Measurements from ENCODE around the gene FCHSD1.
A peak's percentile ranks its signal among the peaks of the same experiment; 100 is the strongest.

Gene FCHSD1

DNA sequence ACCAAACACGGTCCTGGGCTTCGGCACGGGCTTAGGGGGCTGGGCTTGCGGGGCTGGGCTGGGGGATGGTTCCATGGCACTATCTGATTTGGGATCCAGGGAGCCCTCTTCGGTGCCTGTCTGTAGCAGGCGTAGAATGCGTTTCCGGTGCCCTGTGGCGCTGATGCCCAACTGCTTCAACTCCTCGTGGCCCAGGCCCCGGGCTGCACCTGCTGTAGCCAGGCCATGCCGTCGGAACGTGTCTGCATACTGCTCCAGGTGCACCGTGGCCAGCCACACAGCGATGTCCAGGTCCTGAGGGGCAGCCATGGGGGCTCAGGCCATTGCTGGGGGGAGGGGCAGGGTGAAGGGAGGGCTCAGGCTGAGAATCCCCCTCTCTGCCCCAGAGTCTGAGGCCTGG is 29.0 kb upstream of the FCHSD1 start:
- Histone ChIP-seq H4K20me1 (peaks cover 0 to 33% (median 0%) of the 10 kb centered on the region in 11 experiments; a peak in 3 of 22 replicates), H3K27ac (peak overlapping the region in 1 of 11 experiments; percentile 87; a peak in 1 of 22 replicates), H3K4me1 (peaks cover 49 to 59% (median 56%) of the 10 kb centered on the region in 10 experiments), H3K4me2 (peak overlapping the region; percentile 90 to 100 (median 99)), H3K4me3 (peak overlapping the region in 2 of 10 experiments; percentile 65 to 71; a peak in 5 of 20 replicates), H3K27me3 (no peaks in the 10 kb centered on the region), H3K9me3 (replicated peaks in 1 of 11) (no peaks in the 10 kb centered on the region), H3K36me3 (peaks cover 0 to 37% (median 4%) of the 10 kb centered on the region in 11 experiments; a peak in 7 of 22 replicates), H3K9ac (peak overlapping the region in 3 of 11 experiments; percentile 73 to 83 (median 79); a peak in 6 of 22 replicates)
- TF ChIP-seq Cebpa-rat (IDR thresholded peaks at IDR 0.05), result no peak

DNA sequence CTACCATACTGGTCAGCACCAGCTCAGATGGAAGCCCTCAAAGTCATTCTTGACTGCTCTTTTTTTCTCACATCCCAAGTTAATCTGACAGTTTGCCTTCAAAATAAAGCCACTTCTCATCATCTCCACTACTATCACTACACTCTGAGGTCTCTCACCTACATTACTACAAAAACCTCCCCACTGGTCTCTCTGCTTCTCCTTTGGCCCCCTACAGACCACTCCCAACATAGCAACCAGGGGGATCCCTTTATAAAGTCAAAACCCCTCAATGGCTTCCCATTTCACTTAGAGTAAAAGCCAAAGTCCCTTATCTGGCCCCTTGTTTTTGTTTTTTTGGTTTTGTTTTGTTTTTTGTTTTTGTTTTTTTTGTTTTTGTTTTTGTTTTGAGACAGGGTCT is 26.2 kb upstream of the FCHSD1 start:
- no peak overlapping the region for H3K4me3 ChIP-seq
- H4K20me1 ChIP-seq, result peaks cover 0 to 38% (median 0%) of the 10 kb centered on the region in 11 experiments; a peak in 3 of 22 replicates
- H3K9me3 ChIP-seq (replicated peaks in 1 of 11), result no peaks in the 10 kb centered on the region
- H3K9ac ChIP-seq, result no peak overlapping the region
- no peak for TF ChIP-seq Cebpa-rat (IDR thresholded peaks at IDR 0.05)
- no peak overlapping the region for H3K27ac ChIP-seq
- peaks cover 27 to 41% (median 38%) of the 10 kb centered on the region in 10 experiments for H3K4me1 ChIP-seq
- no peak overlapping the region for H3K4me2 ChIP-seq
- H3K36me3 ChIP-seq, result peaks cover 0 to 64% (median 7%) of the 10 kb centered on the region in 11 experiments; a peak in 9 of 22 replicates
- no peaks in the 10 kb centered on the region for H3K27me3 ChIP-seq

DNA sequence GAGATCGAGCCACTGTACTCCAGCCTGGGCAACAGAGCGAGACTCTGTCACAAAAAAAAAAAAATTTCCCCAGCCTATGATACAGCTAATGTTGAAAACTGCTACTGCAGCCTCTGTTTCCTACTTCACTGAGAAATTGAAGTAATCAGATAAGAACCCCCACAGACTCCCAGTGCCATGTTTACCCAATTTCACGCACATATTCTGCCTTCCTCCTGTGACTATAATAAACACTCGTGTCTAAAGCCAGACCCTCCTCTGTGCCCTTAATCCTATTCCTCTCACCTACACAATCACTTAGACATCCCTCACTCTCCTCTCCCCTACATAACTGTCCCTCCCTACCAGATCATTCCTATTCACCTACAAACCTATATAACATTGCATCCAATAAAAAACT is 24.5 kb upstream of the FCHSD1 start:
- no peak overlapping the region for H3K4me3 ChIP-seq
- no peak for TF ChIP-seq Cebpa-rat (IDR thresholded peaks at IDR 0.05)
- H3K9ac ChIP-seq, result no peak overlapping the region
- H3K4me2 ChIP-seq, result no peak overlapping the region
- H3K9me3 ChIP-seq (replicated peaks in 1 of 11), result no peaks in the 10 kb centered on the region
- H3K4me1 ChIP-seq, result peaks cover 14 to 27% (median 22%) of the 10 kb centered on the region in 10 experiments
- H4K20me1 ChIP-seq, result peaks cover 0 to 42% (median 0%) of the 10 kb centered on the region in 11 experiments; a peak in 3 of 22 replicates
- H3K27ac ChIP-seq, result no peak overlapping the region
- peaks cover 0 to 82% (median 7%) of the 10 kb centered on the region in 11 experiments; a peak in 10 of 22 replicates for H3K36me3 ChIP-seq
- no peaks in the 10 kb centered on the region for H3K27me3 ChIP-seq

- Histone ChIP-seq H3K4me2 (no peak overlapping the region), H3K9me3 (replicated peaks in 1 of 11) (no peaks in the 10 kb centered on the region), H3K4me1 (peaks cover 5 to 17% (median 13%) of the 10 kb centered on the region in 10 experiments; a peak in 17 of 20 replicates), H3K4me3 (no peak overlapping the region), H4K20me1 (peaks cover 0 to 42% (median 0%) of the 10 kb centered on the region in 11 experiments; a peak in 3 of 22 replicates), H3K27ac (no peak overlapping the region), H3K9ac (no peak overlapping the region), H3K36me3 (peaks cover 0 to 91% (median 7%) of the 10 kb centered on the region in 11 experiments; a peak in 11 of 22 replicates), H3K27me3 (no peaks in the 10 kb centered on the region)
- no peak for TF ChIP-seq Cebpa-rat (IDR thresholded peaks at IDR 0.05)
These were observed 23.5 kb upstream of the FCHSD1 start for GRCh38 chr5:141674747-141675146.

GRCh38 chr5:141672841-141673813 is 21.9 kb upstream of the FCHSD1 start:
- no peak for TF ChIP-seq Cebpa-rat (IDR thresholded peaks at IDR 0.05)
- no peaks in the 10 kb centered on the region for H3K27me3 ChIP-seq
- H3K4me2 ChIP-seq, result peak overlapping the region in 2 of 11 experiments; percentile 6 to 22; a peak in 2 of 22 replicates
- H3K27ac ChIP-seq, result no peak overlapping the region
- peaks cover 0 to 46% (median 0%) of the 10 kb centered on the region in 11 experiments; a peak in 3 of 22 replicates for H4K20me1 ChIP-seq
- H3K4me3 ChIP-seq, result no peak overlapping the region
- H3K4me1 ChIP-seq, result peaks cover 0 to 10% (median 9%) of the 10 kb centered on the region in 10 experiments; a peak in 9 of 20 replicates
- H3K9me3 ChIP-seq (replicated peaks in 1 of 11), result no peaks in the 10 kb centered on the region
- no peak overlapping the region for H3K9ac ChIP-seq
- H3K36me3 ChIP-seq, result peaks cover 0 to 94% (median 5%) of the 10 kb centered on the region in 11 experiments; a peak in 11 of 22 replicates

DNA sequence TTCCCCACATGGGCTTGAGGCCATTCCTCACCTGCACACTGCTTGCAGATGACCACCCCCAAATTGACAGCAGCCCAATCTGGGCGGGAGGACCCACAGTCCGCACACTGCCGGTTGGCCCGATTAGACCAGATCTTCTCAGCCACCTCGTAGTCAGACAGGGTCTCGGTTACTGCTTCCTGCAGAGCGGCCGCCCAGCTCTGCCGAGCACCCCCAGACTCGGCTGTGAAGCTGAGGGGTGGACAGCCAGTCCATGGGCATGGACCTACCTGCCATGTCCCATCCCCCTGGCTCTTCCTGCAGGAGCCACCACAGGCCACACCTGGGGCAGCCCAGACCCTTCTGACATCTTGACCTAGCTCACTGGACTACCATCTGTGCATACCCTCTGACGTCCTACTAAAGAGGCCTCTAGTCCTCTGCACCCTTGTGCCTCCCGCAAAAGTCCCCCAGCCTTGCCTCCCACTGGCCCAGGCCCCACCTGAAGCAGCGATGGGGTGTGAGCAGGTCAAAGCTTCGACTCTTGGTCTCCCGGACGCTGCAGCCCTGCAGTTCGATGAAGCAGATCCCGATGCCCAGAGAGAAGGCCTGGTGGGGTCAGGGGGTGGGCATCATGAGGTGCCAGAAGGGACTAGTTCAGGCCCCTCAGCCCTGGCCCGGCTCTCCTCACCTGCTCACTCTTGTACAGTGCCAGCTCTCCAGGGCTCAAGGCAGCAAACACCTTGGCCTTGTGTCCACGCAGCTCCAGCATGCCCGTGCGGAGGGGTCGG is 21.0 kb upstream of the FCHSD1 start:
- H4K20me1 ChIP-seq, result peaks cover 0 to 43% (median 0%) of the 10 kb centered on the region in 11 experiments; a peak in 3 of 22 replicates
- TF ChIP-seq Cebpa-rat (IDR thresholded peaks at IDR 0.05), result no peak
- H3K36me3 ChIP-seq, result peaks cover 0 to 87% (median 5%) of the 10 kb centered on the region in 11 experiments; a peak in 11 of 22 replicates

GRCh38 chr5:141669520-141669919 is 18.3 kb upstream of the FCHSD1 start:
- H3K27me3 ChIP-seq, result no peaks in the 10 kb centered on the region
- H3K27ac ChIP-seq, result no peak overlapping the region
- H4K20me1 ChIP-seq, result peaks cover 0 to 38% (median 0%) of the 10 kb centered on the region in 11 experiments; a peak in 3 of 22 replicates
- H3K9me3 ChIP-seq (replicated peaks in 1 of 11), result no peaks in the 10 kb centered on the region
- no peak overlapping the region for H3K9ac ChIP-seq
- H3K4me3 ChIP-seq, result no peak overlapping the region
- no peak for TF ChIP-seq Cebpa-rat (IDR thresholded peaks at IDR 0.05)
- H3K4me1 ChIP-seq, result peaks cover 4 to 15% (median 10%) of the 10 kb centered on the region in 10 experiments; a peak in 14 of 20 replicates
- peaks cover 0 to 77% (median 5%) of the 10 kb centered on the region in 11 experiments; a peak in 12 of 22 replicates for H3K36me3 ChIP-seq
- no peak overlapping the region for H3K4me2 ChIP-seq

More for the DNA sequence above, 21.0 kb upstream of the FCHSD1 start:
- no peaks in the 10 kb centered on the region for H3K9me3 ChIP-seq (replicated peaks in 1 of 11)
- peaks cover 0 to 10% (median 9%) of the 10 kb centered on the region in 10 experiments; a peak in 9 of 20 replicates for H3K4me1 ChIP-seq
- H3K9ac ChIP-seq, result no peak overlapping the region
- no peaks in the 10 kb centered on the region for H3K27me3 ChIP-seq
- H3K27ac ChIP-seq, result no peak overlapping the region
- no peak overlapping the region for H3K4me2 ChIP-seq
- no peak overlapping the region for H3K4me3 ChIP-seq

DNA sequence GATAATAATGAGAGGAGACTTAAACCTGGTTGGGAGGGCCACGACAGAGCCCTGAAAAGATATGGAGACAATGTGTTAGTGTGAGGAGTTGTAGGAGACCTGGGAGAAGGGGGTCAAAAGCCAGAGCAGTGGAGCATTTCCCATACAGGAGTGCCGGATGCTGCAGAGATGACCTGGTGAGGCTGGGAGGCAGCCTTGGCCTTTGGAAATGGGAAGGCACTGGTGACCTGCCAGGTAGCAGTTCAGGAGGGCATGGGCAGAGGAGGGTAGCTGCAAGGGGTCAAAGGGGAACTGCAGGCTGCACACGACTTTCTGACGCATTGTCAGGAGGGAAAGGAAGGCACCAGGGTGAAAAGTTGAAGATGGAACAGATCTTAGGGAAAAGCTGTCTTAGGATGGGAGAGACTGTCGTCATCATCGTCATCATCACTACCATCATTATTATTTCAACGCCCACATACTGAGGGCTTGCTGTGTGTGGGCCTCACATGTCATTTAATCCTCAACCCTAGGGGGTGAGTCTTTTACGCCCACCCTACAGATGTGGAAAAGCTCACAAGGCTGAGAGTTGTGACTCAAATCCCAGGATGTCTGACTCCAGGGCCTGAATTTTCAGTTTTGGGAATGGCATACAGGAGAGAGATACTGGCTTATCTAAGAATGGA is 17.5 kb upstream of the FCHSD1 start:
- Histone ChIP-seq H3K4me2 (no peak overlapping the region), H3K27me3 (no peaks in the 10 kb centered on the region), H3K9me3 (replicated peaks in 1 of 11) (no peaks in the 10 kb centered on the region), H3K36me3 (peaks cover 0 to 77% (median 10%) of the 10 kb centered on the region in 11 experiments; a peak in 12 of 22 replicates), H4K20me1 (peaks cover 0 to 38% (median 0%) of the 10 kb centered on the region in 11 experiments; a peak in 3 of 22 replicates), H3K4me3 (no peak overlapping the region), H3K27ac (no peak overlapping the region), H3K4me1 (peaks cover 4 to 15% (median 10%) of the 10 kb centered on the region in 10 experiments; a peak in 14 of 20 replicates), H3K9ac (no peak overlapping the region)
- TF ChIP-seq Cebpa-rat (IDR thresholded peaks at IDR 0.05), result no peak
